ENCODE results near the gene RNF41.
"Not testable (repeated sequence)": the region's sequence is repeated elsewhere in the genome, so short reads cannot be mapped to it uniquely, and the experiment has no call there.

Gene RNF41

GRCh38 chr12:56159482-56160192 lies 62.1 kb downstream of the RNF41 start:
- peaks cover 93% of the 10 kb centered on the region for H3K36me3 Mint-ChIP-seq (ENCODE audit: low read depth)
- H3K27me3 Mint-ChIP-seq, result no peaks in the 10 kb centered on the region
- peaks cover 43% of the 10 kb centered on the region for H3K4me1 Mint-ChIP-seq (ENCODE audit: low read depth)
- no peak for DNase-seq
- peak overlapping the region; percentile 99 for H3K4me3 Mint-ChIP-seq
- no peaks in the 10 kb centered on the region for H3K9me3 Mint-ChIP-seq
- peak overlapping the region; percentile 99 for H3K27ac Mint-ChIP-seq

DNA sequence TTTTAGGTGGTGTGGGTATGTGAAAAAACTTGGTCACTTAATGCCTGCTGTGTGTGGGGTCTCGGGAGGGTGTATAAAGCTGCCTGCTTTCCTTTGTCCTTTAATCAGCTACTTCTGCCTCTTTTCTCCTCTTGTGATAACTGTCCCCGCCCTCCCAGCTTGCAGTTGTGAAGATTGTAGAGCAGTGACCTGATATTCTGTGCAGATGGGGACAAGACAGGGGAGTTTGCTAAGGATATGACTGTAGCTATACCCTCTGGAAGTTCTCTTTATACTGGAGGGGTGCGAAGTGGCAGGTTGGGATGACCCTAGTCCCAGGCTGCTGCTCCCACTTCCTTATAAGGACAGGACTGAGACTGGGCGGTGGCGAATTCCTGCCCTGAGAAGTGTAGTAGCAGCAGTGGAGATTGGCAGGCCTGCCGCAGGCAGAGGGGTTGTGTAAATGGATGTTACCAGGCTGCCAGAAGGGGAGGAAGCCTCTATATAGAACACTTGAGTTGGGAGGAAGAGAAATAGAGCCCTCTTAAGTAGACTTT lies 62.7 kb downstream of the RNF41 start:
- Mint-ChIP-seq H3K4me1 (ENCODE audit: low read depth) (peaks cover 44% of the 10 kb centered on the region), H3K4me3 (peak overlapping the region; percentile 99), H3K36me3 (ENCODE audit: low read depth) (peaks cover 89% of the 10 kb centered on the region), H3K27ac (peak overlapping the region; percentile 99), H3K9me3 (no peaks in the 10 kb centered on the region), H3K27me3 (no peaks in the 10 kb centered on the region)
- no peak for DNase-seq

GRCh38 chr12:56158029-56158925 lies 63.4 kb downstream of the RNF41 start, which contains the start of gene MYL6:
MYL6 (plus strand) TSS chr12:56158359; CDS start chr12:56158402, 43 bp downstream.
- Mint-ChIP-seq H3K27me3 (no peaks in the 10 kb centered on the region), H3K36me3 (ENCODE audit: low read depth) (peaks cover 82% of the 10 kb centered on the region), H3K9me3 (no peaks in the 10 kb centered on the region), H3K27ac (peak within 1 kb of the TSS; percentile 99), H3K4me3 (peak within 1 kb of the TSS; percentile 99), H3K4me1 (ENCODE audit: low read depth) (peaks cover 48% of the 10 kb centered on the region)
- peak; percentile 86 for DNase-seq

GRCh38 chr12:56157201-56158028 lies 64.3 kb downstream of the RNF41 start:
- no peaks in the 10 kb centered on the region for H3K27me3 Mint-ChIP-seq
- H3K9me3 Mint-ChIP-seq, result no peaks in the 10 kb centered on the region
- H3K4me1 Mint-ChIP-seq (ENCODE audit: low read depth), result peaks cover 54% of the 10 kb centered on the region
- peaks cover 75% of the 10 kb centered on the region for H3K36me3 Mint-ChIP-seq (ENCODE audit: low read depth)
- DNase-seq, result peak; percentile 74
- H3K27ac Mint-ChIP-seq, result peak overlapping the region; percentile 99
- H3K4me3 Mint-ChIP-seq, result peak overlapping the region; percentile 99

DNA sequence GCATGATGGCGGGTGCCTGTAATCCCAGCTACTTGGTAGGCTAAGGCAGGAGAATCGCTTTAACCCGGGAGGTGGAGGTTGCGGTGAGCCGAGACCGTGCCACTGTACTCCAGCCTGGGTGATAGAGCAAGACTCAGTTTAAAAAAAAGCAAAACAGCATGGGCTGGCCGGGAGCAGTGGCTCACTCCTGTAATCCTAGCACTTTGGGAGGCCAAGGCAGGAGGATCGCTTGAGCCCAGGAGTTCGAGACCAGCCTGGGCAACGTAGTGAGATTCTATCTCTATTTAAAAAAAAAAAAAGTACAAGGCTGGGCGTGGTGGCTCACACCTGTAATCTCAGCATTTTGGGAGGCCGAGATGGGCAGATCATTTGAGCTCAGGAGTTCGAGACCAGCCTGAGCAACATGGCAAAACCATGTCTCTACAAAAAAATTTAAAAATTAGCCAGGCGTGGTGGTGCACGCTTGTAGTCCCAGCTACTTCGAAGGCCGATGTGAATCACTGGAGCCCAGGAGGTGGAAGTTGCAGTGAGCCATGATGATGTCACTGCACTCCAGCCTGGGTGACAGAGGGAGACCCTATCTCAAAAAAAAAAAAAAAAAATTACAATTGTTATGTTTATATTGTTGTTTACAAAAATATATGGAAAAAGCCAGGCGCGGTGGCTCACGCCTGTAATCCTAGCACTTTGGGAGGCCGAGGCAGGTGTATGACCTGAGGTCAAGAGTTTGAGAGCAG lies 65.1 kb downstream of the RNF41 start:
- Mint-ChIP-seq H3K27ac (peak overlapping the region; percentile 99), H3K36me3 (ENCODE audit: low read depth) (peaks cover 73% of the 10 kb centered on the region), H3K4me1 (ENCODE audit: low read depth) (peaks cover 58% of the 10 kb centered on the region), H3K4me3 (peak overlapping the region; percentile 99)
- not testable (repeated sequence) for H3K27me3 Mint-ChIP-seq, H3K9me3 Mint-ChIP-seq, DNase-seq

DNA sequence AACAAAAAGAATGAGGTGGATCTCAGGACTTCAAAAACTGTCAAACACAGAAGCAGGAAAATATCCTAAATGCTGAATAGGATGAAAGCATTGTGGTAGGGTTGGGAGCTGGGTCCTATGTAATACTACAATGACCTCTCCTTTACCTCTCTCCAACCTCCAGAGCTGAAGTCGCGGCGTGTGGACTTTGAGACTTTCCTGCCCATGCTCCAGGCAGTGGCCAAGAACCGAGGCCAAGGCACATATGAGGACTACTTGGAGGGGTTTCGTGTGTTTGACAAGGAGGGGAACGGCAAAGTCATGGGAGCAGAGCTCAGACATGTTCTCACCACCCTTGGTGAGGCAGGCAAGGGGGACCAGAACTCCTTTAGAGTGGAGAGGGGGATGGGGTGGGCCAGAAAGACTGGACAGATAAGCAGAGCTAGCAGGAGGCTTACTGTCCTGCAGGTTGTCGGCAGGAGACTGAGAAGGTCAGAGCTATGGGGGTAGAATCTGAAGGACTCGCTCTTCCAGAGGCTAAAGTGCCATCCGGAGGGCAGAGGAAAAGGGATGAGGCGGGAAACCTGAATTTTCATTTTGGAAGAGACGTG lies 66.4 kb downstream of the RNF41 start:
- no peaks in the 10 kb centered on the region for H3K9me3 Mint-ChIP-seq
- H3K27me3 Mint-ChIP-seq, result no peaks in the 10 kb centered on the region
- H3K4me1 Mint-ChIP-seq (ENCODE audit: low read depth), result peaks cover 59% of the 10 kb centered on the region
- no peak overlapping the region for H3K4me3 Mint-ChIP-seq
- no peak for DNase-seq
- H3K36me3 Mint-ChIP-seq (ENCODE audit: low read depth), result peaks cover 61% of the 10 kb centered on the region
- H3K27ac Mint-ChIP-seq, result peak overlapping the region; percentile 15

- DNase-seq, result no peak
Measured at GRCh38 chr12:56154818-56155217, 66.9 kb downstream of the RNF41 start.

DNA sequence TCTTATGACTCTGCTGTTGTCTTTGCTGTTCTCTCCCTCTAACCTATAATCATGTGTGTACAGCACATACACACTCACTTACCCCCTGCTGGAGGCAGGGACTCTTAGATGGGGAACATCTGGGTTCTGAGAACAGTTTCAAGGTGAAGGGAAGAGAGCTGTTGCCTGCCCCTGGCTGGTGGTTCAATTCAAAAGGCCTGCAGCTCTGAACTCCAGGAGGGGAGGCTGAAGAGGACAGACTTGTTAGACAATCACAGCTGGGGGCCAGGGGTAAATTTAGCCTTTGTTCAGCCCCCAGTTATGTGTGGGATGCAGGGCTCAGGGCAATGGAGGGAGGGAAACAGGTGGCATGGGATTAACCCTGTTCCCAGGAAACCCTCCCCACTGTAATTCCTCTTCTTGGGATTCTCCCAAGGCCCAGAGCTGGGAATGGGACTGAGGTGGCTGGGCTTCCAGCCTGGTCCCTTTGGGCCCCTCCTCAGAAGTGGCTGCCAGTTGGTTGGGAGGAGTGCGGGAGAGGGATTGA lies 67.4 kb downstream of the RNF41 start:
- Mint-ChIP-seq H3K36me3 (ENCODE audit: low read depth) (peaks cover 50% of the 10 kb centered on the region), H3K4me3 (no peak overlapping the region), H3K9me3 (no peaks in the 10 kb centered on the region), H3K4me1 (ENCODE audit: low read depth) (peaks cover 52% of the 10 kb centered on the region), H3K27ac (no peak overlapping the region), H3K27me3 (no peaks in the 10 kb centered on the region)
- no peak for DNase-seq

More at GRCh38 chr12:56154818-56155217, 66.9 kb downstream of the RNF41 start:
- Mint-ChIP-seq H3K4me3 (no peak overlapping the region), H3K27ac (peak overlapping the region; percentile 15), H3K27me3 (no peaks in the 10 kb centered on the region), H3K36me3 (ENCODE audit: low read depth) (peaks cover 55% of the 10 kb centered on the region), H3K9me3 (no peaks in the 10 kb centered on the region), H3K4me1 (ENCODE audit: low read depth) (peaks cover 57% of the 10 kb centered on the region)

GRCh38 chr12:56153678-56154065 lies 68.0 kb downstream of the RNF41 start:
- Mint-ChIP-seq H3K4me1 (ENCODE audit: low read depth) (peaks cover 48% of the 10 kb centered on the region), H3K4me3 (peak overlapping the region; percentile 91), H3K9me3 (no peaks in the 10 kb centered on the region), H3K27ac (no peak overlapping the region), H3K27me3 (no peaks in the 10 kb centered on the region), H3K36me3 (ENCODE audit: low read depth) (peaks cover 44% of the 10 kb centered on the region)
- DNase-seq, result no peak

DNA sequence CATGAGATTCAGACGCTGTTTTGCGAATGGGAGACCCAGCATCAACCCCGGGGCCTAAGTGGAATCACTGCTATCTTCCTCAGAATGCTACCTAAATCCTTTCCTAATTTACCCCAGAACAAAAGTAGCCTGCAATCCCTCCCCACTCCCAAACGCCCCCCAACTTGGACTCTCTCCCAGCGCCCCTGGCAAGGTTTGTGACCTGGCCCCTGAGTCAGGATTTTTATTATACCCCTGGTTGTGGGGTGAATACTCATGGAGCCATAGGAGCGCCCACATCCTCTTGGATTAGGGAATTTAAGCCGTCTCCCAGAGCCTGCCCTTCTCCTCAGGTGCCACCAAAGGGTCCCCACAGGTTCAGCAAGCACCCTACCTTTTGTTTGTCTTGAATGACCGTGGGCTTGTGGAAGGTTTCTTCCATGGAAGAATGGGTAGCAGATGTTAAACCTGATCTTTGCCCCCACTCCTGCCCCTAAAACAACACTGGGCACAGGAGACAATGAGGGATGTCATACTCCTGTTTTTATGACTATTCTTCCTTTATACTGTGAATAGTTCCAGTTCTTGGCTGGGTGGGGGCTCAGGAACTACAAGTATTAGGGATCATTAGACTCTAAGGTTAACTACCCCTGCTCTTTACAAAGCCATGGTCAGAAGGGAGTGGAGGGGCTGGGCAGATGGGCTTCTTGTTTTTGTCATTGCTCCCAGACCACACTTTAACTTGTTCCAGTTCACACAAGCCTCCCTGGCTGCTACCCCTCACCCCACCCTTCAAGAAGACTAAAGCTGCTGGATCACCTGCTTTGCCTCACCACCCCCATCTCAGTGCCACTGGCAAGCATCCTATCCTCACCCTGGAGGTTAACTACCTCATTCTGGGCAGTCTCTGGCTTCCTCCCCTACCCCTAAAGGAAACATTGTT lies 68.7 kb downstream of the RNF41 start:
- no peaks in the 10 kb centered on the region for H3K9me3 Mint-ChIP-seq
- no peak for DNase-seq
- H3K4me1 Mint-ChIP-seq (ENCODE audit: low read depth), result peaks cover 48% of the 10 kb centered on the region
- H3K27ac Mint-ChIP-seq, result peak overlapping the region; percentile 97
- peak overlapping the region; percentile 91 for H3K4me3 Mint-ChIP-seq
- no peaks in the 10 kb centered on the region for H3K27me3 Mint-ChIP-seq
- peaks cover 37% of the 10 kb centered on the region for H3K36me3 Mint-ChIP-seq (ENCODE audit: low read depth)

Measured in activated T-cell treated with anti-CD3 and anti-CD28 coated beads, Interleukin-2, amount 50 U/mL, for 24 hours (primary cell).